ENCODE results near the gene FGF18.
"Not testable (repeated sequence)": the region's sequence is repeated elsewhere in the genome, so short reads cannot be mapped to it uniquely, and the experiment has no call there.

The FGF18 gene

DNA sequence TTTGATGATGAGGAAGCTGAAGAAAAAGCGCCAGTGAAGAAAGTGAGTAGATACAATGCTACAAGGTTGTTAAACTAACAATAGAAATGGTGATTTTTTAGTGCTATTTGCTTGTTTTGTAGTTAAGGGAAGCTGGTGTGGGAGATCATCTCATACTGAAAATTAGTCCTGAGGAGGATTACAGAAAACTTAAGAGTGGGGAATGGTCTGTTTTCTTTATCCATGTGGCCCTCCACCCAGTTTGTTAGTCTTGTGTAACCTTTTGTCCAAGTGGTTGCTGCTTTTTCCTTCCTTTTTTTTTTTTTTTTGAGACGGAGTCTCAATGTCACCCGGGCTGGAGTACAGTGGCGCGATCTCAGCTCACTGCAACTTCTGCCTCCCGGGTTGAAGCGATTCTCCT lies 19.3 kb upstream of the FGF18 start:
- Histone ChIP-seq H3K9me3 (ENCODE audit: control insufficient read depth, insufficient read depth, low read depth, low read length) (peaks cover 2% of the 10 kb centered on the region; the same call in 1 of the 2 replicates), H3K36me3 (ENCODE audit: control insufficient read depth, insufficient read depth, low read length) (peaks cover 76% of the 10 kb centered on the region), H3K4me1 (ENCODE audit: control insufficient read depth, insufficient read depth, low read length) (0 out of 2 replicates have a peak, but pooled peaks cover 3% of the 10 kb centered on the region), H3K27ac (ENCODE audit: low read depth, low read length) (no peak overlapping the region), H3K4me3 (ENCODE audit: low read depth, low read length) (no peak overlapping the region), H3K9ac (ENCODE audit: low read length) (no peak overlapping the region), H3K27me3 (ENCODE audit: control insufficient read depth, insufficient read depth, low read length) (no peaks in the 10 kb centered on the region)

DNA sequence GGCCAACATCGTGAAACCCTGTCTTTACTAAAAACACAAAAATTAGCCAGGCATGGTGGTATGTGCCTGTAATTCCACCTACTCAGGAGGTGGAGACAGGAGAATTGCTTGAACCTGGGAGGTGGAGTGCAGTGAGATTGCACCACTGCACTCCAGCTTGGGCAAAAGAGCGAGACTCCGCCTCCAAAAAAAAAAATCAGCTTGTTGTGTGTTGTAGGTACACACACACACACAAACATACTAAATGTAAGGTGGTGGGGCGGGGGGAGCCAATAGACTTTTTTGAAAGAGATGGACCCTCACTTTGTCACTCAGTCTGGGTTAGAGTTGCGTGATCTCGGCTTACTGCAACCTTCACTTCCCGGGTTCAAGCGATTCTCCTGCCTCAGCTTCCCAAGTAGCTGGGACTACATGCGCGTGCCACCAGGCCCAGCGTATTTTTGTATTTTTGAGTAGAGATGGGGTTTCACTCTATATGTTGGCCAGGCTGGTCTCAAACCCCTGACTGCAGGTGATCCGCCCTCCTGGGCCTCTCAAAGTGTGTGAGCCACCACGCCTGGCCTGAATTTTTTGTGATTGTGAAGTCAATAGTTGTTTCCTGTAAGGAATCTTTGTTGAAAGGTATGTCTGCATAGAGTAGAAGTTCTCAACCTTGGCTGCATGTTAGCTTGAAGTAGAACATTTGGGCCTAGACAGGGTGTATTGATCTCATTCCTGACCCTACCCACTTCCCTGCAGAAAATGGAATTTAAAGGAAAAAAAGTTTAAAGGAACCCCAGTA lies 18.1 kb upstream of the FGF18 start:
- Histone ChIP-seq H3K9me3 (ENCODE audit: control insufficient read depth, insufficient read depth, low read depth, low read length) (peaks cover 2% of the 10 kb centered on the region; the same call in 1 of the 2 replicates), H3K27ac (ENCODE audit: low read depth, low read length) (no peak overlapping the region), H3K27me3 (ENCODE audit: control insufficient read depth, insufficient read depth, low read length) (no peaks in the 10 kb centered on the region), H3K9ac (ENCODE audit: low read length) (no peak overlapping the region), H3K4me3 (ENCODE audit: low read depth, low read length) (no peak overlapping the region), H3K4me1 (ENCODE audit: control insufficient read depth, insufficient read depth, low read length) (0 out of 2 replicates have a peak, but pooled peaks cover 3% of the 10 kb centered on the region), H3K36me3 (ENCODE audit: control insufficient read depth, insufficient read depth, low read length) (peaks cover 76% of the 10 kb centered on the region)

GRCh38 chr5:171402751-171403150 lies 16.7 kb upstream of the FGF18 start:
- not testable (repeated sequence) for H3K27me3 ChIP-seq (ENCODE audit: control insufficient read depth, insufficient read depth, low read length); H3K9me3 ChIP-seq (ENCODE audit: control insufficient read depth, insufficient read depth, low read depth, low read length); H3K4me1 ChIP-seq (ENCODE audit: control insufficient read depth, insufficient read depth, low read length); H3K27ac ChIP-seq (ENCODE audit: low read depth, low read length); H3K9ac ChIP-seq (ENCODE audit: low read length); H3K4me3 ChIP-seq (ENCODE audit: low read depth, low read length)
- peaks cover 76% of the 10 kb centered on the region for H3K36me3 ChIP-seq (ENCODE audit: control insufficient read depth, insufficient read depth, low read length)

GRCh38 chr5:171405615-171406014 lies 13.8 kb upstream of the FGF18 start:
- Histone ChIP-seq H3K36me3 (ENCODE audit: control insufficient read depth, insufficient read depth, low read length) (peaks cover 75% of the 10 kb centered on the region), H3K4me1 (ENCODE audit: control insufficient read depth, insufficient read depth, low read length) (no peaks in the 10 kb centered on the region), H3K9me3 (ENCODE audit: control insufficient read depth, insufficient read depth, low read depth, low read length) (peaks cover 2% of the 10 kb centered on the region; the same call in 1 of the 2 replicates), H3K27ac (ENCODE audit: low read depth, low read length) (no peak overlapping the region), H3K4me3 (ENCODE audit: low read depth, low read length) (no peak overlapping the region), H3K9ac (ENCODE audit: low read length) (no peak overlapping the region), H3K27me3 (ENCODE audit: control insufficient read depth, insufficient read depth, low read length) (no peaks in the 10 kb centered on the region)

DNA sequence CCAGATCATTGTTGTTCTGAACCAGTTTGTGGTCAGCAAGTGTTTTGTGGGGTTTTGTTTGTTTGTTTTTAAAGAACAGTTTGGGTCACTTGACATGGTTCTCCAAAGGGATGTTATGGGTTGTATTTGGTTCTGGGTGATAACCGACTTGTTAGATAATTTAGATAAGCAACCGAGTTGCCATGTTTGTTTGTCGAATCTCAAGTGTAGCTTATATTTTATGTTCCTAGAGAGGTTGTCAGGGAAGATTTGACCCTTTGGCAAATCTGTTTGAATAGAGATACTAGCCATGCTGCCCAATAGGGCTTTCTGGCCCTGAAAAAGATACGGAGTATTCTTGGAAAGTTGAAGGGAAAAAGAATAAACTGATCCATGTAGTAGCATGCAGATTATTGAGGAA lies 12.2 kb upstream of the FGF18 start:
- Histone ChIP-seq H3K9ac (ENCODE audit: low read length) (no peak overlapping the region), H3K4me3 (ENCODE audit: low read depth, low read length) (no peak overlapping the region), H3K27ac (ENCODE audit: low read depth, low read length) (no peak overlapping the region), H3K27me3 (ENCODE audit: control insufficient read depth, insufficient read depth, low read length) (no peaks in the 10 kb centered on the region), H3K4me1 (ENCODE audit: control insufficient read depth, insufficient read depth, low read length) (no peaks in the 10 kb centered on the region), H3K9me3 (ENCODE audit: control insufficient read depth, insufficient read depth, low read depth, low read length) (no peaks in the 10 kb centered on the region), H3K36me3 (ENCODE audit: control insufficient read depth, insufficient read depth, low read length) (peaks cover 76% of the 10 kb centered on the region)

GRCh38 chr5:171409164-171410136 lies 10.0 kb upstream of the FGF18 start:
- H3K9ac ChIP-seq (ENCODE audit: low read length), result no peak overlapping the region
- H3K9me3 ChIP-seq (ENCODE audit: control insufficient read depth, insufficient read depth, low read depth, low read length), result no peaks in the 10 kb centered on the region
- H3K27ac ChIP-seq (ENCODE audit: low read depth, low read length), result no peak overlapping the region
- no peaks in the 10 kb centered on the region for H3K27me3 ChIP-seq (ENCODE audit: control insufficient read depth, insufficient read depth, low read length)
- peaks cover 89% of the 10 kb centered on the region for H3K36me3 ChIP-seq (ENCODE audit: control insufficient read depth, insufficient read depth, low read length)
- H3K4me1 ChIP-seq (ENCODE audit: control insufficient read depth, insufficient read depth, low read length), result no peaks in the 10 kb centered on the region
- H3K4me3 ChIP-seq (ENCODE audit: low read depth, low read length), result no peak overlapping the region

GRCh38 chr5:171410181-171410580 lies 9.3 kb upstream of the FGF18 start:
- no peaks in the 10 kb centered on the region for H3K27me3 ChIP-seq (ENCODE audit: control insufficient read depth, insufficient read depth, low read length)
- no peak overlapping the region for H3K27ac ChIP-seq (ENCODE audit: low read depth, low read length)
- no peaks in the 10 kb centered on the region for H3K4me1 ChIP-seq (ENCODE audit: control insufficient read depth, insufficient read depth, low read length)
- no peaks in the 10 kb centered on the region for H3K9me3 ChIP-seq (ENCODE audit: control insufficient read depth, insufficient read depth, low read depth, low read length)
- peaks cover 83% of the 10 kb centered on the region for H3K36me3 ChIP-seq (ENCODE audit: control insufficient read depth, insufficient read depth, low read length)
- H3K9ac ChIP-seq (ENCODE audit: low read length), result no peak overlapping the region
- H3K4me3 ChIP-seq (ENCODE audit: low read depth, low read length), result no peak overlapping the region

GRCh38 chr5:171412186-171412585 lies 7.3 kb upstream of the FGF18 start:
- peaks cover 63% of the 10 kb centered on the region for H3K36me3 ChIP-seq (ENCODE audit: control insufficient read depth, insufficient read depth, low read length)
- no peaks in the 10 kb centered on the region for H3K9me3 ChIP-seq (ENCODE audit: control insufficient read depth, insufficient read depth, low read depth, low read length)
- H3K9ac ChIP-seq (ENCODE audit: low read length), result no peak overlapping the region
- H3K27ac ChIP-seq (ENCODE audit: low read depth, low read length), result no peak overlapping the region
- H3K4me3 ChIP-seq (ENCODE audit: low read depth, low read length), result no peak overlapping the region
- no peaks in the 10 kb centered on the region for H3K4me1 ChIP-seq (ENCODE audit: control insufficient read depth, insufficient read depth, low read length)
- H3K27me3 ChIP-seq (ENCODE audit: control insufficient read depth, insufficient read depth, low read length), result no peaks in the 10 kb centered on the region

- H3K27ac ChIP-seq (ENCODE audit: low read depth, low read length), result no peak overlapping the region
- H3K4me1 ChIP-seq (ENCODE audit: control insufficient read depth, insufficient read depth, low read length), result peaks cover 2% of the 10 kb centered on the region
- H3K9ac ChIP-seq (ENCODE audit: low read length), result no peak overlapping the region
- H3K9me3 ChIP-seq (ENCODE audit: control insufficient read depth, insufficient read depth, low read depth, low read length), result no peaks in the 10 kb centered on the region
- H3K27me3 ChIP-seq (ENCODE audit: control insufficient read depth, insufficient read depth, low read length), result no peaks in the 10 kb centered on the region
- peaks cover 51% of the 10 kb centered on the region for H3K36me3 ChIP-seq (ENCODE audit: control insufficient read depth, insufficient read depth, low read length)
- no peak overlapping the region for H3K4me3 ChIP-seq (ENCODE audit: low read depth, low read length)
Observed at GRCh38 chr5:171413153-171413910, 6.1 kb upstream of the FGF18 start.

- not testable (repeated sequence) for H3K9me3 ChIP-seq (ENCODE audit: control insufficient read depth, insufficient read depth, low read depth, low read length); H3K27ac ChIP-seq (ENCODE audit: low read depth, low read length); H3K4me3 ChIP-seq (ENCODE audit: low read depth, low read length); H3K4me1 ChIP-seq (ENCODE audit: control insufficient read depth, insufficient read depth, low read length); H3K27me3 ChIP-seq (ENCODE audit: control insufficient read depth, insufficient read depth, low read length); H3K9ac ChIP-seq (ENCODE audit: low read length)
- H3K36me3 ChIP-seq (ENCODE audit: control insufficient read depth, insufficient read depth, low read length), result peaks cover 45% of the 10 kb centered on the region
Observed at GRCh38 chr5:171413993-171414392, 5.5 kb upstream of the FGF18 start.
